ELF-1 (cell line): ENCODE results near the gene GJB5.

ENCODE experiments used
- DNase-seq: peaks from one replicate; pipeline ENCODE4 v3.0.0-alpha.2; 2016; ENCODE audit warnings: low read depth, low spot score

The GJB5 gene

DNA sequence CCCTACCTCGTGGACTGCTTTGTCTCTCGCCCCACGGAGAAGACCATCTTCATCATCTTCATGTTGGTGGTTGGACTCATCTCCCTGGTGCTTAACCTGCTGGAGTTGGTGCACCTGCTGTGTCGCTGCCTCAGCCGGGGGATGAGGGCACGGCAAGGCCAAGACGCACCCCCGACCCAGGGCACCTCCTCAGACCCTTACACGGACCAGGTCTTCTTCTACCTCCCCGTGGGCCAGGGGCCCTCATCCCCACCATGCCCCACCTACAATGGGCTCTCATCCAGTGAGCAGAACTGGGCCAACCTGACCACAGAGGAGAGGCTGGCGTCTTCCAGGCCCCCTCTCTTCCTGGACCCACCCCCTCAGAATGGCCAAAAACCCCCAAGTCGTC is 39.9 kb downstream of the GJB5 start:
- DNase-seq: no peak

- no peak for DNase-seq
These were observed 41.1 kb downstream of the GJB5 start for GRCh38 chr1:34795916-34796315.

GRCh38 chr1:34796990-34797389 is 42.1 kb downstream of the GJB5 start:
- no peak for DNase-seq

- no peak for DNase-seq
These were observed 45.4 kb downstream of the GJB5 start for GRCh38 chr1:34800214-34800613.

DNA sequence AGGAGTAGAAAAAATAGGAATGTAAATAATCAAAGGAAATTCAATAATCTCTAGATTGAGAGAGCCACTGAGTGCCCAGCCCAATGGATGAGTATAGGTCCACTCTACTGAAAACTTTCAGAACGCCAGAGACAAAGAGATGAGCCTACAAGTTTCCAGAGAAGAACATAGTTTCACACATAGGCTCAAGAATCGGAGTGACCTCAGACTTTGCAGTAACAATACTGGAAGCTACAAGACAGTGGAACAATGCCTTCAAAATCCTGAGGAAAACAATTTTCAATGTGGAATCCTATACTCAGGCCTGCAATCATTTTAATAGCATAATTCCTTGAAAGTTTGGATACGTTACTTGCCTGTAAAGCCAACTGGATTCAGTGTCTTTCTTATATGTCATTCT is 48.9 kb downstream of the GJB5 start:
- no peak for DNase-seq

DNA sequence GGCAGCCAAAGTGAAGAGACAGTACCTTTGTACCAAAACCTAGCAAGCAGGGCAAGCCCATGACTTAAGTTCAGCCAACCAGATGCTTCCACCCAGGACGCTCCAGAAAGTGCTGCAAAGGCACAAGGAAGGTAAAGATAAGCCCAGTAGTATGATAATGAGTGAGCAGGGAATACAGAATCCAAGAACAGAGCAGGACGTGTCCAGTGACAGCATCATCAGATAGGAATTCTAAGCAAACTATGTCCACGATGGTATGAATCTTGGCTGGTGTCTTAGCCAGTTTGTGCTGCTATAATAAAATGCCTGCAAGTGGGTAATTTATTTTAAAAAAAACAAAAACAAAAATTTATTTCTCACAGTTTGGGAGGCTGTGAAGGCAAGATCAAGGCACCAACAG is 51.5 kb downstream of the GJB5 start:
- no peak for DNase-seq
